ENCODE results near the gene MIDN.

MIDN gene

DNA sequence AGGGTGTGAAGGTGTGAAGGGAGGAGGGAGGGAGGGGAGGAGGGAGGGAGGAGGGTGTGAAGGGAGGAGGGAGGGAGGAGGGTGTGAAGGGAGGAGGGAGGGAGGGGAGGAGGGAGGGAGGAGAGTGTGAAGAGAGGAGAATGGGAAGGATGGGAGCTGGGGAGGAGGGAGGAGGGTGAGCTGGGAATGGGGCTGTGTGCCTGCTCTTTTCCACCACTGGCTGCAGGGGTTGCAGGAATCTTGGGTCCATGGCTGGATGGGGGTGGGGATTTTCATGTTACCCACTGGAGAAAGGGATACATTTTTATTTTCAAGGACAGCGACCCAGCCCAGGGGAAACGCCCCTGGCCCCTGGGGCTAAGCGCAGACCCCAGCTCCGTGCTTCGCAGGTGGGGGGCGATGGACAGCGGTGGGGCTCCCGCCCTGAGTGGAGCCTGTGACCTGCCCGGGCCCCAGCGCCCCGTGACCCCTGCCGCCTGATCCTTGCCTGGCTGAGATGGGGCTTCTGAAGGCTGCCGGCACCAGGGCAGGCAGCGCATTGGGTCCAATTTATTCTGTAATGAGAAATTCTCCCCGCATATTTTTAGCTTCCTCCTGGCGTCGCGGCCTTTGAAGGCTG lies 34.3 kb downstream of the MIDN start:
- DNase-seq (ENCODE audit: low spot score): no peak

DNA sequence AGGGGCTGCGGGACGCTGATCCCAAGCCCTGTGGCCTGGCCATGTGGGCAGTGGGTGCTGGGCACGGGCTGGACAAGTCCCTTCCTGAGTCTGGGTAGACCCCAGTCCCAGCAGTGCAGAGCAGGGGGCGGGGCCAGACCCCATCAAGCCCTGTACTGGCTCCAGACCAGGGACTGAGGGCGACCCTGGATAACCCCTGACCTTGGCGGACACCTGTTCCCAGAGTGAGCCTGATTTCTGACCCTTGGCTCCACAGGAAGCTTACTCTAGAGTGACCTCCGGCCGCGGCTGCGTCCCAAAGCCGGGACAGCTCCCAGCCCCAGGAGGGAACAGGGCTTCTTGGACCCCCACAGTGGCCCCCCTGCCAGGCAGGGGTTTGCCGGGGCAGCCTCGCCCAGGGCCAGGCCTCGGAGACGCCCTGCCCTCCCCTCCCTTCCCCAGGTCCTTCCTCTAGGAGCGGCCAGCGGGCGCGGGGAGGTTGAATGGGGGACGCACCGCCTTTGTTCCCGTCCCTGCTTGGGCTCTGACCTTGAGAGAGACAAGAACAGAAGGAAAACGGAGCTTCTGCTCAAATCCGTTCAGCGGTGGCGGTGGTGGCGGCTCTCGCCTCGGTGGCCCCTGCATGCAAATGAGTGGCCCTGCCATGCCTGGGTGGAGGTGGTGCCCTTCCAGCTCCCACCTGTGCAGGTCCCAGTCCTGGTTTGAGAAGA lies 35.0 kb downstream of the MIDN start:
- DNase-seq (ENCODE audit: low spot score): no peak

DNA sequence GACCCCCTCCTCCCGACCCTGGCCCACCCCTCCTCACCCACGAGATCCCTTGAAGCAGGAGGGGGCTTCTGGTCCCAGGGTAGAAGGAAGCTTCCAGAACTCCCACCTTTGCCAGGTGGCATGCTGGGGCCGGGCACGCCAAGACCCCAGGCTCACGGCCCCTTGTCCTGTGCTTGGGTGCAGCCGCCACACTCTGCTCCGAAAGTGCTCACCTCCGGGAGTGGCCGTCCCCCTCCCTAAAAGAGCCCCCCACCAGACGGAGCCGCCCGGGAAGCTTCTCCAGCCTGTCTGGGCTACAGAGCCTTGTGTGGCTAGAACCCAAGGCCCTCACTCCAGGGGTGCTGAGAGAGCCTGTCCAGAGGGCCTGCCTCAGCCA lies 35.5 kb downstream of the MIDN start:
- no peak for DNase-seq (ENCODE audit: low spot score)

DNA sequence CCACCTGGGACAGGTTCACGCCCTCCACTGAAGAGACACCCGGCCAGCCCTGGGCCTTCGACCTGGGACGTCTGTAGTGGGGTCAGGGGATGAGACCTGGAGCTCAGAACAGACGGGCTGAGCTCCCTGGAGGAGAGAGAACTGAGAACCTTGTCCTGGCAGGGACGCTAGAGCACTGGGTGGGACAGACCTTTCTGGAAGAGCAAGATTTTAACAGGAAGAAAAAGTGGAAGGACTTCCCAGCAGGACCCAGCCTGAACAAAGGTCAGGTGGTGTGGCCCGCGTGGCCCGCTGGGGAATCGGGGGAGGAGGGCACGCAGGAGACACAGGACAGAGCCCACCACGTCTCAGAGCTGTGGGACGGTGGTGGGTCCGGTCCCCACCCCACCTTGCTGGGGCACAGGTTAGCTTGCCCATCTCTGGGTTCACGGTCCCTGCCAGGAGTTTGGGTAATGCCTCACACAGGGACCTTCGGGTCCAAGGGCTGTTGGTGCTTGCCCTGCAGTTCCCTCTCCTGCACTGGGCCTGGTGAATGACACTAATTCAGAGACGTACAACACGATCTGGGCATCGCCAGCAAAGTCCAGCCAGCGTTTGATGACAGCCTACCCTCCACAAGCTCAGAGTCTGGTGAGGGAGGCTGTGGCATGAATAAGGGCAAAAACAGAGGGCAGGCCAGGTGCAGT lies 36.1 kb downstream of the MIDN start:
- no peak for DNase-seq (ENCODE audit: low spot score)

DNA sequence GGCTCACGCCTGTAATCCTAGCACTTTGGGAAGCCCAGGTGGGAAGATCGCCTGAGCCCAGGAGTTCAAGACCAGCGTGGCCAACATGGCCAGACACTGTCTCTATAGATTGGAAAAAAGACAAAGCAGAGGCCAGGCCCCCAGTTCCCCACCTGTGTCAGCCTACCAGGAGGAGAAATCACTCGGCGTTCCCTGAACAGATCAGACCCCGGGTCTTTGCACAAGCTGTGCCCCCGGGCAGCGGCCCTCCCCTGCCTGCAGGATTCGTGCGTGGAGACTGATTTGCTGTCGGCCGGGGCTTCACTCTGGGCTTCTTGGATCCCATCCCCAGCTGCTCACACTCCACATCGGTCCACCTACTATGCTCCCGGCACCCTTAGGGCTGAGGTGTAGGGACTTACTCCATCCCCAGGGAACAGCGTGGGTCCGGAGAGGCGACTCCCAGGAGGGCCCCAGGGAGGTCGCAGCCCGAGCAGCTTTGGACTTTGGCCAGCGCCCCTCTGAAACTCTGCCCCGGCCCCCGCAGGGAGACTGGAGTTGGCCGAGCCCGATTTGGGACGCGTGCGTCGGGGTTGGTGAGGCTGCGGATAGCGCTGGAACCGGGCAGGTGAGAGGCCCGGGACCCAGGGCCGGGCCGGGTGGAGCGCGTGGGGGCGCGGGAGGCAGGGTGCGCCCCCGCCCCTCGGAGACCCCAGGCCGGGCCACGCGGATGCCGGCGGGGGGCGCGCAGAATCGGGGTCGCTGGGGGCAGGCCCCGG lies 36.8 kb downstream of the MIDN start:
- no peak for DNase-seq (ENCODE audit: low spot score)

DNA sequence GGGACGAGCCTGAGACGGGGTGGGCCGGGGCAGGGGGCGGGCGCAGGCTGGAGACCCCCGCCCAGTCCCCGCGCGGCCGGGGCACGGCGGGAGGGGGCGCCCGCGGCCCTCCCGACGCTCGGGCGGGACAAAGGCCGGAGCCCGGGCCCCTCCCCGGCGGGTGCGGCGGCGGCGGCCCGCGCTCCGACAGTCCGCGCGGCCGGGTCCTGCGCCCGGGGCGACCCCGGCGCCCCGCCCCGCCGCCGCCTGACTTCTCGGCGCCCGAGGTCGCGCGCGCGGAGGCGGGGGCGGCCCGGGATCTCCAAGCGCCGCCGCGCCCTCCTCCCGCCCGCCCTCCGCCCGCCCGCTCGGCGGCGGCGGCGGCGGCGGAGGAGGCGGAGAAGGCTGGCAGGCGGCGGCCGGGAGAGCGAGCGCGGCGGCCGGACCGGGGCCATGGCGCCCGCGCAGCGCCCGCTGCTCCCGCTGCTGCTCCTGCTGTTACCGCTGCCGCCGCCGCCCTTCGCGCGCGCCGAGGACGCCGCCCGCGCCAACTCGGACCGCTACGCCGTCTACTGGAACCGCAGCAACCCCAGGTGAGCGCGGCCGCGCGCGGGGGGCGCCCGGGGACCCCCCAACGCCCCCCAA lies 37.5 kb downstream of the MIDN start, which contains the start of gene EFNA2:
EFNA2 (plus strand) TSS at position 137 of the 624 bp plus-strand sequence; CDS start at position 433, 296 bp downstream.
- no peak for DNase-seq (ENCODE audit: low spot score)

DNA sequence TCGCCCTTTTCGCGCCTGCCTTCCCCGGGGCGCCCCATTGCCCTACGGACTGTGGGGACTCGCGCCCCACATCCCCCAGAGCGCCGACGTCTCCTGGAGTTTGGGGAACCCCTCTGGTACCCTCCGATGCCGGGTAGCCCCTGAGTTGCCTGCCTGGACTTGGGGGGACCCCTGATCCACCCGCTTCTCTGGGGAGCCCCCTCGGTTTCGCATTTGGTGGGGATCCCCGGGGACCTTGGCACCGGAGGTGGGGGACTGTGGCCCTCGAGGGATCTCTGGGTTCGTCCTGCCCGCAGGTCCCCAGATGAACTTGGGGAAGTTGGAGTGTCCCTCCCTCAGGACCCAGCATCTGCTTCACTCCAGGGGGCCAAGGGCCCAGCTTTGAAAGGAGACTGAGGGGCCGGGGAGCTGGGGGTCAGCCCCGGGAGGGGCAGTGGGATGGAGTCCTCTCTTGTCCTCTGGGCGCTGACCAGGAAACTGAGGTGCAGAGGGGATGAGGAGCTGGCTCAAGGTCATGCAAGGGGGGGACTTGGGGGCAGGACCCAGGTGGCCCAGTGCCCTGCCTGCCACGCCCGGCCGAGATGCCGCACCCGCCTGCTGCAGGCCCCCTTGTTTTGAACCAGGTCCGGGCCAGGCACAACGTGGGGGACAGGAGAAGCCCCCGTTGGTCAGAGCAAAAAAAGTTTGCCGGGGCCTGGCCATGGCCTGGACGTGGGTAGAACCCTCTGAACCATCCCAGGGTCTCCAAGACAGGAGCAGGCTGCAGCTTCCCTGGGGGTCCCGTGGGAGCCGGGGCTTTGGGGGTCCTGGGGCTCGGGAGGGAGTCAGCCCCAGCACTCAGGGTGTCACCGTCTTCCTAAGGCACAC lies 38.3 kb downstream of the MIDN start:
- no peak for DNase-seq (ENCODE audit: low spot score)

DNA sequence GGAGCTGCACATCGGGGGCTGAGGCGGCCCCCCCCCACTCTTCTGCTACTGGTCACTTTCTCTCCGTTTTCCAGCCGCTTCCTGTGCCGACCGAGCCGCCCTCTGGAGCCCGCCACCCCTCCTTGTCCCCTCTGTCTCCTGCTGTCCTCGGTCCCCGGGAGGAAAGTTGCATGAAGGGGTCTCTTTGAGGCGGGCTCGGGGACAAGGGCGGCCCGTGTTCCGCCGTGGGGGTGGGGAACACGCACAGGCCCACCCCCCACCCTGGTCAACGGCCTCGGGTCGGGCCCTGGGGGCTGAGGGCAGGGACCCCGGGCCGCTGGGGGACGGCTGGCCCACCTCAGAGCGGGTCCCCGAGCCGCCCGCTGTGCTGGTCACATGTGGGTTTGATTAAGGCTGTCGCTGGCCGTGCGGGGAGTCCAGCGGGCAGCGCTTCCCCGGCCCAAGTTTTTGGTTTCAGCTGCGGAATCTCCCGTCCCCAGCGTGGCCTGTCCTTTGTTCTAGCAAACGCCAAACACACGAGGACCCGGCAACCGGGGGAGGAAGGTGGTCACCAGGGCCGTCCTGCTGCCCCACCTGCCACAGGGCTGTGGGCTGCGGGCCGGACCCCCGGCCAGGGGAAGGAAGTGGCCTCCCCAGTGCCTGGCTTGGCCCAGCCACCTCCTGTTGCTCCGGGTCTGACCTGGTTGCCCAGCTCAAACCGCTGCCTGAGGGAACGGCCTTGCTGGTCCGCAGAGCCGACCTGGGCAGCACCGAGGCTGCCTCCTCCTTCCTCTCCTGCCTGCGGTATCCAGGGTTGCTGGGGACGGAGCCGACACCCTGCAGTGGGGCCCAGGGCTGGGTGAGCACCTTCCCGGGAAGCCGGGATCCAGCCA lies 39.2 kb downstream of the MIDN start:
- no peak for DNase-seq (ENCODE audit: low spot score)

DNA sequence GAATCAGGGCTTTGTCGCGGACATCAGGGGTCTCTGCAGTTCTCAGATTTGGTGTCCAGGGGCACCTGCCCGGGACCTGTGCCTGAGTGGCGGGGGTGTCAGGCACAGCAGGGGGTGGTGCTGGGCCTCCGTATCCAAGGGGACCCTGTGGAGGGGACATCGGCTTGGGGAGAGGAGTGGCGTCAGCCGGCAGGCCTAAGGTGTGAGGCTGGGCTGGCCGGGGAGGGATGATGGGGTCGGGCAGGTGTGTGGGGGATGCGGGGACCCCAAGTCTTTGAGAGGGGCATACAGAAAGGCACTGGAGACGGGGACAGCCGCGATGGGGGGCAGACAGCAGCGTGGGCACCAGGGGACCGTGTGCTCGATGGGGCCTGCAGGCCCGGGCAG lies 39.8 kb downstream of the MIDN start:
- DNase-seq (ENCODE audit: low spot score): no peak

DNA sequence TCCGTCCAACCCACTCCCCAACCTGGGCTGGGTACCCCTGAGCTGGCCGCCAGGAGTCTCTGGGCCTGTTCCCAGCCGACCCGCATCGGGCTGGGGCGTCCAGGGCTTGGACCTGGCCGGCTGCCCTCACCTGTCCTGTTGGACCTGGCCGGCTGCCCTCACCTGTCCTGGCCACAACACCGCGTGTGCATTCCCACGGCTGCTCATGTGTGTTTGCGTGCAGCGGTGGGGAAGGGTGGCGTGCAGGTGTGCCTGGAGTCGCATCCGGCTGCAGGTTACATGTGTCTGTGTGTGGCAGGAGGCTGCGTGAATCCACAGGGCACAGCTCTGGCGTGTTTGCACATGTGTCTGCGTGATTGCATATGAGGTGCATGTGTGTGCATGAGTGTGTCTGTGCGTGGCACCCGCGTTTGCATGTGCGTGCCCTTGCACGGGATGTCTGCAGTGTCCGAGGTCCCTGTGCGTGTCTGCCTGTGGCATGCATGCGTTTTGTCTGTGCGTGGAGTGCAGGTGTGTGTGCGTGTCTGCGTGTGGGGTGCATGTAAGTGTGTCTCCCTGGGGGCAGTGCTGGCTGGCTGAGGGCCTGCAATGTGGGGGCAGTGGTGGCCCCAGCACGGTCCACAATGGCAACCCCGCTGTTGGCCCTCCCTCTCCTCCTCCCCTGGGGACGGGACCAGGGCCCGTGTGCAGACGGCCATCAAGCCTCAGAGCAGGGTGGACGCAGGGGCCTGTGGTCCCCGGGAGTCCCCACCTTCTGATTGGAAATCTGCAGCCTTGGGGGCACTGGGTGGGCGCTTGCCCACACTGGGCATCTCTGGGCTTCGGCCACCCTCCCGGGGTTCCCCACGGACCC lies 40.7 kb downstream of the MIDN start:
- DNase-seq (ENCODE audit: low spot score): no peak

DNA sequence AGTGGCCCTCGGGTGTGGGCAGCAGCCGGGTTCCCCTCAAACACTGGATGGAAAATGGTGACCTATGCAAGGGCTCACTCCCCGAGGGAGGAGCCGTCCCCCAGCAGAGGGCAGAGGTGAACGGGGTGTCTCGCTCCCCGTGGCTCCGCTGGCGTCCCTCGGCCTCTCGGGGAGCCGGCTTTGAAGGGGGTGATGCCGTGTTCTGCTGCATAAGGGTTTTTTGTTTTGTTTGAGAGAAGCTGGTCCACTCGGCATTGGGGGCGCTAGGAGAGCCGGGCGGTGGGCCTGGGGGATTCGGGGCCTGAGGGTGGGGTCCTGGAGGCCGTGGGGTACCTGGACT lies 41.3 kb downstream of the MIDN start:
- no peak for DNase-seq (ENCODE audit: low spot score)

DNA sequence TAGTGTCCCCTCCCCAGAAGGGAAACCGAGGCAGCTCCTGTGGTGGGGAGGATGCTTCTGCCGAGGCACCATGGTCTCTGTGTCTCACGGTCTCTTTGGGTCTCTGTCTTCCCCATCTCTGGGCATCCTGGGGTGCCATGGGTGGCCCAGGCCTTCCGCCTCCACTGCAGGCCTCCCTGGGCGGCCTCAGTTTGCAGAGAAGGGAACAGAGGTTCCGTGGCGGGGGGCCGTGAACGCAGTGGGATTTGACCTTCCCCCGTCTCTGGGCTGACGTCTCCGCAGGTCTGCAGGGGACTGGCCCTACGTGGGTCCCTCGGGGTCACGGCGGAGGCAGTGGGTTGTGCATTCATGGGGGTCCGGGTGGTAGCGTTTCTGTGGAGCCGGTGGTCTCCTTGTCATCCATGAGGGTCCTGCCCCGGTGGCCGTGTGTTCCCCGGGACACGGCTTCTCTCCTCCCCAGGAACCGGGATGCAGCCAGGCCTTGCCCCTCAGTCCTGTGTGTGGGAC lies 41.9 kb downstream of the MIDN start:
- no peak for DNase-seq (ENCODE audit: low spot score)

DNA sequence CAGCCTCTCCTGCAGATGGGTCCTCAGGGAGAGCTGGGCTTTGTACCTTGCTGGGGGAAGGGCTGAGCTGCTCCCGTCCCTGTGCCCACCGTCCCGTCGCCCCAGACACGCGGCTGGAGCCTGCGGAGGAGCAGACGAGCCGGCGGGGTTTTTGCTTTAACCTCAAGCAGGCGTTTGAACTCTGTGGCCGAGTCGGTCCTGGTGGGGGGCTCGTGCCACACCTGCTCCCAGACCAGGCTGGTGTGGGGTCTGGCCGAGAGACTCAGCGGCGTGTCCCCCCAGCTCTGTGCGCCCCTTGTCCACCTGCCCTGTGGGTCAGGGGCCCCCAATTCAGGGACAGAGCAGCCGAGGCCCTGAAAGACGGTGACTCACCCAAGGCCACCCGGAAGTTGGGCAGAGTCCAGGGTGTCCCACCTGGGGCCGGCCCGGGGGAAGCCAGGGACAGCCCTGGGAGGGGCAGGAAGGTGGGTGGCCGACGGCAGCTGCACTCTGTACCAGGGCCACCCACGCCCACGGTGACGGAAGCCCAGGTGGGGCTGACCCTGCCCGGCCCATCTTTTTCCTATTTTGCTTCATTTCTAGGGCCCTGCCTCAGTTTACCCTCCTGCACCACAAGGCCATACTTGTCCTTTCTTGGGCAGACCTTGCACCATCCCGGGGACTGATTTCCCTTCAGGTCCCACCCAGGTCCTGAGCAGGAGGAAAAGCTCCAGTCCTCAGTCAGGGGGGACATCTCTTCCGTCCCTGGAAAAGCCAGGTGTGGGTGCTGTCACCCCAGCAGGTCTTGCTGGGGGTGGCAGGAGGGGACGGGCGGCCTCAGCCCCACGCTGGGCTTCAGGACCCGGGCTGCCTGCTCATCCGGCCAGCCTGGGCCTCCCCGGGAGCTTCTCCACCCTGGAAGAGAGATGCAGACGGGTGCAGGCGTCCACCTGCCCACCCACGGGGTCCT lies 42.6 kb downstream of the MIDN start:
- no peak for DNase-seq (ENCODE audit: low spot score)

DNA sequence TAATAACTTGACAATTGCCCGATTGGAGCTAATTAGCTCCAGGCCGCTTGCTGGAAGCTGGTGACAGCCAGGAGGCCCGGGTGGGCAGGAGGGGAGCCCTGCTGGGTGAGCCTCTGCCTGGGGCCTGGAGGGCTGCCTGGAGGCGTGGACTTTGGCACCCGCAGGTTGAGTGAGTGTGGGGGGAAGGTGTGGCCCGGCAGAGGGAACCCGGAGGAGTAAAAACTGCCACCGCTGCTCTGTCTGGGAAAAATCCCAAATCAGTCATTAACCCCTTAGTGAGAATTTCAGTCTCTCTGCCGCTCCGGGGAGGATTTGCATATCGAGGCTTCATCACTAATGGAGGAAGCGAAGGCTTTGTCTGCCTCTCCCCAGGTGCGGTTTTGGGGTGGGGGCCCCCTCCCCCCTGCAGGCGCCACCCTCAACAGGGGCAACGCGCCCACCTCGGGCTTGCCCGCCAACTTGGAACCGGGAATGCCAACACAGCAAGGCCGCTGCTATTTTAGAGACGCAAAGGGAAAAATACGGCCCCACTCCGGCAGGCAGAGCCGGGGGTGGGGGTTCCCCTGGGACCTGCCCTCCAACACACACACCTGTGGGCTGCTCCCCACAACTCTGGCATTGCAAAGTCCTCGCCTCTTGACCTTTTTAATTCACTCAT lies 43.5 kb downstream of the MIDN start:
- DNase-seq (ENCODE audit: low spot score): no peak

DNA sequence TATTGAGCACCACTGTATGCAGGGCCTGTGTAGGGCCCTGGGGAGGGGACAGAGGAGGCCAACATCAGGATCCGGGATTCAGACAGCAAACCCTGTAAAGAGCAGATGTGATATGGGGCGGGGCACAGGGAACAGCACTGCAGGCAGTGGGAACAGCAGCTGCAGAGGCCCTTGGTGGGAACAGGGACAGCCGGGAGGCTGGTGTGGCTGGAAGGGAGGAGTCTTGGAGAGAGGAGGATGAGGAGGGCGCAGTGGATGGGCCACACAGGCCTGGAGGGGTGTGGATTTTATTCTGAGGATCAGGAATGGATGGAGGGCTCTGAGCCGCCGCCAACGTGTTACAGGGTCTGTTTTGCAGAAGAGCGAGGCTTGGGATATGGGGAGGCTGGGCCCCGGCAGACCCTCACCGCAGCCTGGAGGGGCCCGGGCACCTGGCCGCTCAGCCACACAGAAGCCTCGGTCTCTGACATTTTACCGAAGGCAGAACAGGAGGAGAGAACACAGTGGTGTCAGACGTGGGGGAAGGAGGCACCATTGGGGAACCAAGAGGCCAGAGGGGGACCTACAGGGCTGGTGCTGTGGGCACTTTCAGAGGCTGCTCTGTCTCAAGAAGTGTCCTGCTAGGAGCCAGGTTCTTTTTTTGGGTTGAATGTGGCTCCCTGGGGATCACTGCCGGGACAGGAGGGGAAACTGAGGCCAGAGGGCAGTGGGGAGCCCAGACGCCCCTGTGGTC lies 44.2 kb downstream of the MIDN start:
- no peak for DNase-seq (ENCODE audit: low spot score)

DNA sequence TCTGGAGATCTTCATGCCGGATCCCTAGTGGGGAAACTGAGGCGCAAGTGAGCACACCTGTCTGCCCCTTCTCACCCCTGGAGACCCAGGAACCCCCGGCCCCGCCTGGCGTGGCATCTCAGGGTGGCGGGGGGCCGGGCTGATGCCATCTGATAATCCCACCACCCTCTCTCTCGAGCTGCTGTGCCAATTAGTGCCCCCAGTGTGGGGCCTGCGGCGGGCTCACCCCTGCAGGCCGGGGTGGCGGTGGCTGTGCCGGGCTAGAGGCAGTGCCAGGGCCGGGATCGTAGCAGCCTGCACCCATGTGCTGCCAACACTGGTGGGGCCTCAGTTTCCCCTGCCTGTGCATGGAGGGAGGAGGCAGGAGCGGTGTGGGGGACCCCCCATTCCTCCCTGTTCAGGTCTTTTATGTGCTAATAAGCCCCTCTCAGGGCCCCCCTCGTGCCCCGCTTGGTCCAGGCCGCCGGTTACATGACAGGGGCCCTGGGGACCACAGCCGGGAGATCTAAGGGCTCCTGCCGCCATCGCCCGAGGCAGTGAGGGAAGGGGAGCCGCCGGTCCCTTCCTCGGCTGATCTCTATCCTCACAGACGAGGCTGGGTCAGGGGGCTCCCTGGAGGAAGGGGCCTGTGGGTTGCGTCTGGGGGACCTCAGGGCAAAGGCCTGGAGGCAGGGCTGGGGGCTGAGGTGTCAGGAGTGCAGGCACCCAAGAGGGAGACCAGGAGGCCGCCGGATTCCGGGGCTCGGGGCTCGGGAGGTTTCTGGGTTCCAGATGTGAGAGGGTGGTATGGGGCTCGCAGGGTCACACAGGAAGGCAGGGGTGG lies 45.6 kb downstream of the MIDN start:
- DNase-seq (ENCODE audit: low spot score): no peak
